Neural cell (in vitro differentiated cells): Measurements from ENCODE around the gene ZDHHC4.

Experiments used
- CTCF ChIP-seq: fragments of 450-650 bp; IDR thresholded peaks from 2 replicates; pipeline ENCODE4 v1.5.1; 2014; ENCODE audit warnings: antibody characterized with exemption, mild to moderate bottlenecking, moderate library complexity; ENCODE audit not compliant: poor library complexity, severe bottlenecking
- EP300 ChIP-seq: fragments of 450-650 bp; conservative IDR thresholded peaks from 2 replicates; pipeline ENCODE4 v1.6.1; 2014; ENCODE audit warnings: antibody characterized with exemption, mild to moderate bottlenecking, moderate library complexity; ENCODE audit not compliant: poor library complexity, severe bottlenecking
- EZH2 ChIP-seq: fragments of 200-600, 300-800 bp; shearing (Covaris generic), sonication (generic); IDR thresholded peaks from 2 replicates; pipeline ENCODE4 v1.6.1; 2014; ENCODE audit warnings: antibody characterized with exemption, low read length, borderline replicate concordance, mild to moderate bottlenecking; ENCODE audit not compliant: insufficient read depth, poor library complexity, severe bottlenecking
- POLR2AphosphoS5 ChIP-seq: IDR thresholded peaks from 2 replicates; pipeline ENCODE4 v1.6.1; 2012
- RAD21 ChIP-seq: fragments of 450-650 bp; conservative IDR thresholded peaks from 2 replicates; pipeline ENCODE4 v1.6.1; 2014; ENCODE audit warnings: antibody characterized with exemption, mild to moderate bottlenecking, moderate library complexity
- REST ChIP-seq: IDR thresholded peaks from 2 replicates; pipeline ENCODE4 v1.6.1; 2012; ENCODE audit warnings: borderline replicate concordance
- SMC3 ChIP-seq: fragments of 450-650 bp; conservative IDR thresholded peaks from 2 replicates; pipeline ENCODE4 v1.6.1; 2014; ENCODE audit warnings: antibody characterized with exemption, mild to moderate bottlenecking, moderate library complexity; ENCODE audit not compliant: poor library complexity

- no peak for TF ChIP-seq POLR2AphosphoS5
- TF ChIP-seq CTCF: no peak
- TF ChIP-seq EZH2: no peak
- TF ChIP-seq EP300: no peak
- TF ChIP-seq REST: no peak
- TF ChIP-seq SMC3: no peak
- TF ChIP-seq RAD21: no peak
These were observed 15.1 kb upstream of the ZDHHC4 start for GRCh38 chr7:6562106-6562505.
